Measurements from ENCODE around the gene SETD2. TPM values are rescaled to one million over a fixed set of nuclear protein-coding genes. Genes with fewer than 3 reads are reported as not detected.

SETD2 gene
- total RNA-seq, 3 donors from 2014 or later (not counting 1 experiment from before 2014, with no cell fraction given): 86.5 to 104 (median 95.9) TPM

DNA sequence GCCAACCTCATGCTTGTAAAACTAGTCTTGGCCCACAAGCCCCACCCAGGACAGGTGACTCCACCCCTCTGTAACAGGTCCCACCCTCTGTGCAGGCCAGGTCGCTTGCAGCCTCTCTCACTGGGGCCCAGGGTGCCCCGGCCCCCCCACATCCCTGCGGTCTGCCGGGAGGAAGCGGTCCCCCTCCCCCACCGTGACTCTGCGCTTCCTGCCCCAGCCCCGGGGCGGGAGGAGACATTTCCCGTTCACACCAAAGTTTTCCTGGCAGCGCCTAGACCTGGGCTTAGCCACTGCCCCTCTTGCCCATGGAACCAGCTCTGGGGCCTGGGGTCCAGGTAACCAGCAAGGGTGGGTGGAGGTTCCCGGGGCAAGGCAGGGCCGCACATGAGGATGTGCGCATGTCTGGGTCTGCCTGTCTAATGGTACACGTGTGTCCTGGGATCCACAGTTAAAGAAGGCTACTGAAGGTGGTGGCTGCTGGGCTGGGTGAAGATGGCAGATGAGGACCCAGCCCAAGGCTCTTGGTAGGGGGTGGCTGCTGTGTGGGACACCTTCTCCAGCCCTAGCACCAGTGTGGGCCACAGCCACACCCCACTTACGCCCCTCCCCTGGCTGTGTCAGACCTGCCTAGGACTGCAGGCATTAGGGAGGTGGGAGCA, 176.0 kb downstream of the SETD2 start:
- WGBS (ENCODE audit: insufficient coverage): under 1% methylated on average over 15 of the region's 16 CpGs
- Mint-ChIP-seq H3K9me3 (no peaks in the 10 kb centered on the region), H3K27me3 (ENCODE audit: low read depth in 2 of 2) (no peaks in the 10 kb centered on the region), H3K4me1 (peaks cover 42 to 86% of the 10 kb centered on the region in 2 donors), H3K4me3 (peak overlapping the region; percentile 81), H3K36me3 (no peaks in the 10 kb centered on the region), H3K27ac (peak overlapping the region; percentile 84 to 88)
- no peaks in the 10 kb centered on the region for H3K9me3 ChIP-seq (ENCODE audit: control insufficient read depth, insufficient read depth, low read length)
- ATAC-seq (peak; percentile 93 to 98 (median 96)), DNase-seq (peak; percentile 78 to 95)
- peaks cover 85% of the 10 kb centered on the region for H3K4me1 ChIP-seq (ENCODE audit: control insufficient read depth, insufficient read depth, low read length)
- intact Hi-C loops (cut with micrococcal nuclease): loop anchor here (1.0 to 2.0 kb wide), 2 partner anchors 9 to 21 kb away; partner anchors contain the start of gene NBEAL2
- TF ChIP-seq, protein P1, sequence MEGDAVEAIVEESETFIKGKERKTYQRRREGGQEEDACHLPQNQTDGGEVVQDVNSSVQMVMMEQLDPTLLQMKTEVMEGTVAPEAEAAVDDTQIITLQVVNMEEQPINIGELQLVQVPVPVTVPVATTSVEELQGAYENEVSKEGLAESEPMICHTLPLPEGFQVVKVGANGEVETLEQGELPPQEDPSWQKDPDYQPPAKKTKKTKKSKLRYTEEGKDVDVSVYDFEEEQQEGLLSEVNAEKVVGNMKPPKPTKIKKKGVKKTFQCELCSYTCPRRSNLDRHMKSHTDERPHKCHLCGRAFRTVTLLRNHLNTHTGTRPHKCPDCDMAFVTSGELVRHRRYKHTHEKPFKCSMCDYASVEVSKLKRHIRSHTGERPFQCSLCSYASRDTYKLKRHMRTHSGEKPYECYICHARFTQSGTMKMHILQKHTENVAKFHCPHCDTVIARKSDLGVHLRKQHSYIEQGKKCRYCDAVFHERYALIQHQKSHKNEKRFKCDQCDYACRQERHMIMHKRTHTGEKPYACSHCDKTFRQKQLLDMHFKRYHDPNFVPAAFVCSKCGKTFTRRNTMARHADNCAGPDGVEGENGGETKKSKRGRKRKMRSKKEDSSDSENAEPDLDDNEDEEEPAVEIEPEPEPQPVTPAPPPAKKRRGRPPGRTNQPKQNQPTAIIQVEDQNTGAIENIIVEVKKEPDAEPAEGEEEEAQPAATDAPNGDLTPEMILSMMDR (IDR thresholded peaks at IDR 0.05): no peak
- no peaks in the 10 kb centered on the region for H3K27me3 ChIP-seq (ENCODE audit: control insufficient read depth, insufficient read depth, low read length)
- peaks cover 50% of the 10 kb centered on the region for H3K36me3 ChIP-seq (ENCODE audit: control insufficient read depth, insufficient read depth, low read length)
- H3K27ac ChIP-seq (ENCODE audit: low read length): peak overlapping the region; percentile 74
- peak overlapping the region; percentile 21 for H3K4me3 ChIP-seq (ENCODE audit: low read length)

DNA sequence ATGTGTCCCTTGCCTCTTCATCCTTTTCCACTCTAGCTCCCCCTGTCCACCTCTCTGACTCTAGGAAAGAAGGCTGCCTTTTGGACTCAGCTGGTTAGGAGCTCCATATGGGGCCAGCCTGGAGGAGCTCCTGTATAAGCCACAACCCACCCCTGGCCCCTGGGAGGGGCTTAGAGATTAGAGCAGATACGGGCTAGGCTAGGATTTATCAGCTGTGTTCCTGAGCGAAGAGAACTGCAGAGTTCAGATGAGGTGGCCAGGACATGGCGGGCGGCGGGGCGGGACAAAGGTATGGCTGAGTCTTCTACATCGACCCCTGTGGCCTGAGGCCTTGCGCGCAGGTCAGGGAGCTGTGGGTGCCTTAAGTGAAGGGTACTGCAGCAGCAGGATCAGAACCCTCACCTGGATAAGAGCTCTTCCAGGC, 176.6 kb downstream of the SETD2 start:
- Histone ChIP-seq H3K4me3 (ENCODE audit: low read length) (peak overlapping the region; percentile 7), H3K9me3 (ENCODE audit: control insufficient read depth, insufficient read depth, low read length) (no peaks in the 10 kb centered on the region), H3K4me1 (ENCODE audit: control insufficient read depth, insufficient read depth, low read length) (peaks cover 90% of the 10 kb centered on the region), H3K36me3 (ENCODE audit: control insufficient read depth, insufficient read depth, low read length) (peaks cover 45% of the 10 kb centered on the region), H3K27me3 (ENCODE audit: control insufficient read depth, insufficient read depth, low read length) (no peaks in the 10 kb centered on the region), H3K27ac (ENCODE audit: low read length) (peak overlapping the region; percentile 74)
- Mint-ChIP-seq H3K4me1 (peaks cover 48 to 89% of the 10 kb centered on the region in 2 donors), H3K27ac (peak overlapping the region; percentile 84 to 88), H3K27me3 (ENCODE audit: low read depth in 2 of 2) (no peaks in the 10 kb centered on the region), H3K36me3 (no peaks in the 10 kb centered on the region), H3K4me3 (peak overlapping the region; percentile 81), H3K9me3 (no peaks in the 10 kb centered on the region)
- intact Hi-C loops (cut with micrococcal nuclease): loop anchor here (1.0 to 2.0 kb wide), 2 partner anchors 8 to 21 kb away; partner anchors contain the start of gene NBEAL2
- TF ChIP-seq, protein P1 (IDR thresholded peaks at IDR 0.05): no peak
- no peak for DNase-seq
- peak in 2 of 3 donors; percentile 1 to 3 for ATAC-seq
- 22% methylated on average over 9 of the region's 9 CpGs for WGBS (ENCODE audit: insufficient coverage)

DNA sequence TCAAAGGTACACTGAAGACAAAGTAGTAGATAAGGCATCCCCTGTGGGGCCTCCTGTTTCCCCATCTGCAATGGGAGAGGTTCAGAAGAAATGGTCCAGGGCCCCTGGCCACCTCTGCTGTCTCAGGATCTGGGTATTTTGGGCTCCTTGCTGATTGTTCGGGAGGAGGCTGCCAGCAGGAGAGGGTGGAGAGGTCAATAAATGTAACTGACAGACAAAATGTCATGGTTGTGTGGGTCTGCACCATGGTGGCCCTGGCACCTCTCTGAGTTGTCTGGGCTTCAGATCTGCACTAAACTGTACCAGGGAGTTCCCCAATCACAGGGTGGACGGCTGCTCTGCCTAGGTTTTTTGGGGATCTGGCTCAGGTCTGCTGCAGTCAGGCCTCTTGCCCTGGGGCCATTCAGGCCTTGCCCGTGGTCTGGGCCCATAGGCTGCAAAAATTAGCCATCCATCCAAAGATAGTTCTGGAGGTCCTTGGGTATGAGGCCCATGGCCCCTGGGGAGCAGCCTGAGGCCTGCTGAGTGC, 177.1 kb downstream of the SETD2 start:
- Histone ChIP-seq H3K4me3 (ENCODE audit: low read length) (peak overlapping the region; percentile 7), H3K9me3 (ENCODE audit: control insufficient read depth, insufficient read depth, low read length) (no peaks in the 10 kb centered on the region), H3K27ac (ENCODE audit: low read length) (peak overlapping the region; percentile 74), H3K4me1 (ENCODE audit: control insufficient read depth, insufficient read depth, low read length) (peaks cover 95% of the 10 kb centered on the region), H3K27me3 (ENCODE audit: control insufficient read depth, insufficient read depth, low read length) (no peaks in the 10 kb centered on the region), H3K36me3 (ENCODE audit: control insufficient read depth, insufficient read depth, low read length) (peaks cover 41% of the 10 kb centered on the region)
- 67% methylated on average over 3 of the region's 3 CpGs for WGBS (ENCODE audit: insufficient coverage)
- Mint-ChIP-seq H3K27me3 (ENCODE audit: low read depth in 2 of 2) (no peaks in the 10 kb centered on the region), H3K4me3 (peak overlapping the region; percentile 81), H3K27ac (peak overlapping the region; percentile 84 to 88), H3K4me1 (peaks cover 50 to 90% of the 10 kb centered on the region in 2 donors), H3K9me3 (no peaks in the 10 kb centered on the region), H3K36me3 (no peaks in the 10 kb centered on the region)
- intact Hi-C loops (cut with micrococcal nuclease): loop anchor here (1.0 to 2.0 kb wide), 2 partner anchors 8 to 22 kb away; partner anchors contain the start of gene NBEAL2
- TF ChIP-seq, protein P1 (IDR thresholded peaks at IDR 0.05): no peak
- DNase-seq: no peak
- ATAC-seq: no peak

Data from natural killer cell (primary cell).